ENCODE measurements around the gene MST1R.
"Not testable (repeated sequence)": the region's sequence is repeated elsewhere in the genome, so short reads cannot be mapped to it uniquely, and the experiment has no call there.

Gene MST1R

DNA sequence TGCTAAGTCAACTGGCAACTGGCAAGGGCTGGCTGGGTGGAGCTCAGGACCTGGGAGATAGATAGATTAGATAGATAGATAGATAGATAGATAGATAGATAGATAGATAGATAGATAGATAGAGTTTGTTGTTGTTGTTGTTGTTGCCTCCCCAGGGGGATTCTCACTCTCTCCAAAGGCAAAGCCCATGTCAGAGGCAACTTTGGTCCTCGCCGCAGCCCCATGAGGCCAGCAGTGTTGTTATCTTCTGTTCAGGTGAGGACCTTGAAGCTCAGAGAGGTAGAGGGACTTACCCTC is 7.4 kb upstream of the MST1R start:
- DNase-seq = no peak

DNA sequence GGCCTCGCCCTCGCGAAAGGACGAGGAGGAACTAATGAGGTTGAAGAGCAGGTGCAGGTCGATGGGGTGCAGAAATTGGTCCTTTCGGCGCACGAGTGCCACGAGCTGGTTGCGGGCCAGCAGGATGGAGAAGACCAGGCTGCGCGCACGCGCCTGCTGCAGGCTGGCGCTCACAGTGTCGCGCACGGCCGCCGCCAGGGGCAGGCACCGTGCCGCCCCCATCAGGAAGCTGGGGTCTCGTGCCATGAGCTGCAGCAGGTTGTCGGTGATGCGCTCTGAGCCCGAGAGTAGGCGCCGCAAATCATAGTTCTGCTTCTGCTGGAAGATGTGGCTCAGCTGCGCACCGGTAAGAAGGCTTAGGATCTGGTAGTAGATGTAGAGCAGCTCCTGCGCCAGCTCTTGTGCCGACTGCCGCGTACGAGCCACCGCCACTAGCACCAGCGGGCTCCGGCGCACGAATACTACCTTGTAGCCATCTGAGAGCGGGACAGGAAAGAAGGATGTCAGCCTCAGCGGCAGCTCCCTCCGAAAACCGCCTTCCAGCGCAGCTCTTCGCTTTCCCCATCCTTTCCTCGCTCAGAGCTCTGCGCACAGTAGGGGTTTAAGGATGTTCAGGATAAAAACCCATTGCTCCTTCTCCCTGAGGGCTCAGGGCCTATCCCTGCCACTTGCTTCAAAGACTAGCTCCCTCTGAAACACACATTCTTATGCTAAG is 6.9 kb upstream of the MST1R start:
- no peak for DNase-seq

GRCh38 chr3:49908373-49909199 is 4.9 kb upstream of the MST1R start:
- DNase-seq = peak; percentile 17

DNA sequence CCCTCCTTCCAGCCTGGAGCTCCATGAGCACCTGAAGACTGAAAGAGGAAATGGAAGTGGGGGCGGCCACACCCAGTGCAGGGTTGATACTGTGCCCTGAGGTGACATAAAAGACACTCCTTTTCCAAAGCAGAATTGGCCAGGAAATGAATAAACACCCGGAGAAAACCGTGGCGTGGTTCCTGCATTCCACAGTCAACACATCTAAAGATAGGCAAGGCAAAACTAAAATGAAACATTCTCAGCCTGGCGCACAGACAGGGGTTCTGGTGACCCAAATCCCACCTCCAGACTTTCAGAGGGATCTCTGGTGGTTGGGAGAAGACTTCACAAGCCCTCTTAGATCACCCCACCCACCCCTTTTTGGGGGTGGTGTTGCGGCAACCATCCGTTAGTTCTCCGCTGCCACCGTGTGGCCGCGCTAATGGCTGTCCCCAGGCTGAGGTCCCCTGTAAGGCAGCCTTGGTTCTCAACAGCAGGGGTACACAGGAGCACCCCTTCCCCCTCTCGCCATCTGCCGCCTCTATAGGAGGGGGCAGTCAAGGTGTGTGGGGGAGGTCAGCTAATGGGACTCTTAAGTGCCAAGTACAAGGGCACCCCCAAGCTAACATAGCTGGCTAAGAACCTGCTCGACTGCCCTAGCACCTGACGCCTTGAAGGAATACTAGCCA is 2.5 kb upstream of the MST1R start:
- peak; percentile 62 for DNase-seq

DNA sequence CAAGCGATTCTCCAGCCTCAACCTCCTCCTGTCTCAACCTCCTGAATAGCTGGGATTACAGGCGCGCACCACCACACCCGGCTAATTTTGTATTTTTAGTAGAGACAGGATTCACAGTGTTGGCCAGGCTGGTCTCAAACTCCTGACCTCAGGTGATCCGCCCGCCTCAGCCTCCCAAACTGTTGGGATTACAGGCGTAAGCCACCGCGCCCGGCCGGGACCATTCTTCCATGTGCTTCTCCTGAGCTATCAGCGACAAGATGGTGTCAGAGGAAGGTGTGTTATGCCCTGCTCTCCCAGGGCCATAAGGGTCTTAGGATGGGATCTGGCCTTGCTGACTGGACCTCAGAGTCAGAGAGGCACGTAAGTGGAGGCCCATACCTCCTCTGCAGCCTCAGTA is 775 bp upstream of the MST1R start:
- not testable (repeated sequence) for DNase-seq

GRCh38 chr3:49902511-49903345 is 945 bp downstream of the MST1R start:
- DNase-seq = no peak

DNA sequence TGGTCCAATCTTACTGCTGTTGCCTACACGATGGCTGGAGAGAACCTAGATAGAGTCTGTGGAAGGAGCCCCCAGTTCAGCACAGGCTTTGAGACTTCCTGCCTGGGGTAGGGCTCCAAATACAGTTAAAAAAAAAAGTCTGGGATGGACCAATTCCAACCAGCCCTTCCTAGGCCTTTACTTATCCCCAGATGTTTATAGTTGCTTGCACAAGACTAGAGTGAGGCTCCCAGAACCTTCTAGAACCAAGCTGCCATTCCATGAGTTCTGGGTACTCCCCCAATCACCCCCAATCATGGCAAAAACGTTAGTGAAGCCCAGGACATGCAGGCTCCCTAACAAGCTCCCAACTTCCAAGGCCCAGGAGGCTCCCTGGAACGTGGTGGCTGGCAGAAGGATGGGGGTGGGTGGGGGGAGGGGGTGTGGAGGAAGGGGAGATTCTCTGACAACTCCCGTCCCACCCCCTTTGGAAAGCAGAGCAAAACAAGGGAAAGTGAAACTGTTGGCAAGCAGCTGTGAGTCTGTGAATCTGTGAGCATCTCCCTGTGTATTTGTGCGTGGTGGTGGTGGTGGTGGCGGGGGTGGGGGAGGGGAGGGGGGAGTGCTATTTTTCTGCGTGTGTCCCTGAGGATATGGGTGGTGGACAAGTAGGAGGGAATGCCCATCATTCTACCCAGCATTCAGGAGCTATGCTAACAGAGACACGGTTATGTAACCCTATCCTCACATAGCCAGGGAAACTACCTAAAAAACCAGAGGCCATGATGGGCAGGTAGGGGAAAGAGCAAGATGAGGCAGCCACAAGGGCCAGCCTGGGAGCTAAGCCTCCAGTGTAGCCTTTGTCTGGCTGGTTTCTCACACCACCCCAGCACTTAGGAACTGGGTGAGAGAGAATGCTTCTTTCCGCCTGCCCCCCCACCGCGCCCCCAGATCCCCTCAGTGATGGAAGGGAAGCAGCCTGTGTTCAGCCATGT is 2.0 kb downstream of the MST1R start:
- no peak for DNase-seq

DNA sequence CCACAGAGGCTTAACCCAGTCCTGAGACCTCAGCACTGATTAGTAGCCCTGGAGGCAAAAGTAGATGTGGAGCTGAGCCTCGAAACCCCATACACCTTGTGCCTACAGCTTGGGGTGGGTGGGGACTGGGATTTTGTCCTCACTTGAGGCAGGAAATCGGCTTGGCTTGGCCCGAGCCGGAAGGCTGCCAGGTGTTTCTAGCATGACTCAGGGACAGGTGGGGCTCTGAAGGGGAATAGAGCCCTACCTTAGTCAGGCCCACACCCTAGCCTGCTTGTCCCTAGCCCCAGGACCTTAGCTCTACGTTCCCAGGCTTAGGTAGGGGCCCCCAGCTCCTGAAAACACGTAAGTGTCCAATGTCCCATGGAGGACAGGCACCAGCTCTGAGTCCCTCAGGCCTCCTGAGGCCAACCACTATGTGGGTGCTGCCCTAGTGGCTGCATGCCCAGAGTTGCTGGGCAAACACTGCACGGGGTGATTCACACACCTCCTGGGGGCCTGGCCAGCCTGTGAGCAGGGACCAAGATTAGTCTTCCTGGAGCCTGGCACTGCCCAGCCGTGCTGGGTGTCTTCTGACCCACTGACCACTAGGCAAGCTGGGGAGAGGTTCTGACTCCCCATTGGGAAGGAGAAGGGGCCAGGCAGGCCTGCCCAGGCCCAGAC is 3.1 kb downstream of the MST1R start:
- DNase-seq = no peak

- peak; percentile 31 for DNase-seq
Observed at GRCh38 chr3:49899815-49900214, 3.9 kb downstream of the MST1R start.

DNA sequence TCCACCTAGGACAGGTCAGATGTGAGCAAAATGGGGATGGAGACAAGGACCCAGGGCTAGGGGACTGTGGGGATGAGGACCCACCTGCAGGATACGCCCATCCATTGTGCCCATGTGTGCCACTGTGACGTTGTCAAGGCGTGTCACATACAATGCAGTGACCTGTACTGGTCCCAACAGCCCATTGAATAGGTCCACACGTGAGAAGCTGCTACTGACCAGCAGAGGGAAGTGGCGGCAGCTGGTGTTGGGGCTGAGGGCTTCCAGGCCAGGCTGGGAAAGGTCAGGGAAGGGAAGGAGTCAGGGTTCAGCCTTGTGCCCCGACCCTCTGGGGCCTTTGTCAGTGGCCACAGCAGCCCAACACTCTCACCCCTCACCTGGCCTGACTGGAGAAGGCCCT is 4.7 kb downstream of the MST1R start:
- DNase-seq = no peak

GRCh38 chr3:49896345-49896744 is 7.3 kb downstream of the MST1R start:
- no peak for DNase-seq

GRCh38 chr3:49895791-49896190 is 7.9 kb downstream of the MST1R start:
- no peak for DNase-seq

DNA sequence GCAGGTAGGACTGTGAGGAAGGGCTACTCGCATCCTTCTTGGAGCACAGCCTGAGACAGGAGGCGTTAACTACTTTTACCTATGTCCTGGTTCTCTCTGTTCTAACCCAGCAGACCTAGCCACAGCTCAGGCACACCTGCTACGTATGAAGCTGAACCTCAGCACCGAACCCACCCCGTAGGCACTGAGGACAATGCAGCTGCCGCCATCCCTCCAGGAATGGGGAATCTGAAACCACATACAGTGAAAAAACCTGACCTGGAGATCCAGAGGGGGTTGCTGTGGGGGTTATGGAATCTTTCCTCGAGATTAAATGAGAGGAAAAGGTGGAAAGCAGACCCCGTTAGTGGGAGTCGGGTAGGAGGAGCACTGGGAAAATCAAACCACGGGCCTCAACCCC is 14.4 kb downstream of the MST1R start:
- DNase-seq = no peak

DNA sequence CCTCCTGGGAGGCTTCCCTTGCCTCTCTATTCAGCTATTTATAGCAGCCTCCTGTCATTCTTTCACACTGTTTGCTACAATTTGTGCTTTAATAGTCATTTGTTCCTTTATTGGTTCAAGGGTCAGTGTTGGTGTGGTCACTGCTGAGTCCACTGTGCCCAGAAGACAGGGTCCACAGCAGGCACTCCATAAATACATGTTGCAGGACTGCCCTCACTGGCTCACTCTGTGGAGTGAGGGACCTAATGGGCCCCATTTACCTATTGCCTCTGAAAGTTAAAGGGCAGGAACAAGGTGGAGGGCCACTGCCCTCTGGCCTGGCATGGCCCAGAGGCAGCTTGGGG is 16.8 kb downstream of the MST1R start:
- DNase-seq = no peak

DNA sequence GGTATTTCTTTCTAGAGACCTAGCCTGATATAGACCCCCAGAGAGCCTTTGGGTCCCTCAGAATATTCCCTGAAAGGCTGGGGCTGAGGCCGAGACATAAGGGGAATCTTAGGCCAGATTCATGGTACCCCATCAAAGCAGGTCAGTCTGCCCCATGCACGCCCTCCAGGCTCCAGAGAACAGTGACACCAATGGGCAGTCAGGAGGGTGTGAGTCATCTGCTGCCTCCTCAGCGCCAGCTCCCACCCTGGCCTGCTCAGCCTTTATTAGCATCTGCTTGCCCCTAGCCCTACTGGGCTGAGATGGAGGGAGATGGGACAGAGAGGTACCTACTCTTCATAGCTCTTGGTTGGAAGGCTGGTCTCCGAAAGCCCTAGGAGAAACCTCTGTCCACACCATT is 19.7 kb downstream of the MST1R start:
- DNase-seq = no peak

- DNase-seq = no peak
Observed at GRCh38 chr3:49882166-49882565, 21.5 kb downstream of the MST1R start.

DNA sequence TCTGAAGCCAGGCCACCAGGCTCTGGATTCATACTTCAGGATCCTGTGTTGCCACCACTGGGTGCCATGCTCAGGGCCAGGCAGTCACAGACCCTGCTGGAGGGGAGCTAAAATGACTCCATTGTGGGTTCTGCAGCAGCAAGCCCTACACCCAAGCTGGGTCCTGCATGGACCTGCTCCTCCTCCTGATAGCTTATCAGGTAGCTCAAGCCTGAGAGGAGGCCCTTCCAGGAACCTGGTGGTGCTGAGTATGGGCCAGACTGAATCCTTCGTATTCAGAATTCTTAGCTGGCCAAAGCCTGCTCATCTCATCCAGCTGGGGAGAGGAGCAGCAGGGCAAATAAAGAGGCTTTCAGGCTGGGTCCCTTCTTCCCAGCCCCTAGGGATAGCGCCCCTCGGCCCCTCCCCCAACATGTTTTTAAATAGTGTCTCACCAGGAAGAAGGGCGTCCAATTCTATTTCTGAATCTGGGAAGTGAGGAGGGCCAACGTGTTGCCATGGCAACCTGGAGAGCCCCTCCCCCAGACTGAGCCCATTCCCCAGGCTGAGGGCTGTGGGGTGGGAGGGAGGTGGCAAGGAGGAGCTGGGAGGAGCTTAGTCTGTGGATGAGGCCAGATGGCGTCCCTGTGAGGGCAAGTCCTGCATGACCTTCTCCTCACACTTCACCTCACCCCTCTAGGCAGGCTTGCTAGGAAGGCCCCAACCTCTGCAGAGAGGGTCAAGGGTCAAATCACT is 22.9 kb downstream of the MST1R start:
- DNase-seq = peak; percentile 29

DNA sequence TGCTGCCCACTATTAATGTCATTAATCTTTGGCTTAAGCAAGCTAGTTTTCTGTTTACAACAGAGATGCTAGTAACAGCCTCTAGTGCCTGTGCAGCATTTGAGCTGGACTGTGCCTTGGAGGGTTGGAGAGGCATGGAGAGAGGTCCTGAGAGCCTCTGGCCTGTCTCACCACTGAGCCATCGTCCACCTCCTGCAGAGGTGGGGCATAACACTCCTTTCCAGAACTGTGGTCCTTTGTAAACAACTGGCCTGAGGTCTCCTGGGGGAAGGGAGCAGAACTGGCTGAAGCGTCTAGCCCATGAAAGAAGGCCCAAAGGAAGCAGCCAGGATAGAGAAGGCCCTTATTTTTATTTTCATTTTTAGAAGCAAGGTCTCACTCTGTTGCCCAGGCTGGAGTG is 24.0 kb downstream of the MST1R start:
- no peak for DNase-seq

- DNase-seq = no peak
Observed at GRCh38 chr3:49878686-49879085, 25.0 kb downstream of the MST1R start.

- no peak for DNase-seq
Observed at GRCh38 chr3:49877716-49878115, 26.0 kb downstream of the MST1R start.

DNA sequence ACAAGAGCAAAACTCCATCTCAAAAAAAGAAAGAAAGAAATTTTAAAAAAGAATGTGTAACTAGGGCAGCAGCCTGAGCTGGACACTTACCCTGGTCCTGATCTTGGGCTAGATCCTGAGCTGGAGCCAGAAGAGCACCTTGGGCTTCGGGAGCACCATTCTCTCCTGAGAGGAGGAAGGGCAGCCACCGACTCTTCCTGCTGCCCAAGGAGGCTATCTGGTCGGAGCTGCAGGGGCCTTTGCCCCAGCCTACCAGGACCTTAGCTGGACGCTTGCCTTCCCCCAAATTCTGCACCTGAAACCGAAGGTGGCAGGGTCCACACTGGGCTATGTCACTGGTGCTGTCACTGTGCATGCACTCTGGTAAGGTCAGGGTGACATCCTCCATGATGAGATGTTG is 27.1 kb downstream of the MST1R start:
- no peak for DNase-seq

Measured in OCI-M1 (cell line).